GM18520 (cell line): ENCODE data around the gene MARK4.

Experiments
- ATAC-seq: cut with Tn5 transposase; IDR thresholded peaks from one replicate; pipeline ENCODE4 v1.9.1; 2021; ENCODE audit not compliant: unreplicated experiment

Gene MARK4

GRCh38 chr19:45354241-45354842 is 103.3 kb downstream of the MARK4 start:
- no peak for ATAC-seq
